Activated CD4-positive, alpha-beta T cell treated with anti-CD3 and anti-CD28 coated beads for 48 hours (primary cell): ENCODE results near the gene KEAP1.

Experiments used
- DNase-seq: peaks from one replicate; pipeline ENCODE4 v3.0.0-alpha.2; 2020

The KEAP1 gene

GRCh38 chr19:10521461-10522171, 18.5 kb upstream of the KEAP1 start:
- no peak for DNase-seq

DNA sequence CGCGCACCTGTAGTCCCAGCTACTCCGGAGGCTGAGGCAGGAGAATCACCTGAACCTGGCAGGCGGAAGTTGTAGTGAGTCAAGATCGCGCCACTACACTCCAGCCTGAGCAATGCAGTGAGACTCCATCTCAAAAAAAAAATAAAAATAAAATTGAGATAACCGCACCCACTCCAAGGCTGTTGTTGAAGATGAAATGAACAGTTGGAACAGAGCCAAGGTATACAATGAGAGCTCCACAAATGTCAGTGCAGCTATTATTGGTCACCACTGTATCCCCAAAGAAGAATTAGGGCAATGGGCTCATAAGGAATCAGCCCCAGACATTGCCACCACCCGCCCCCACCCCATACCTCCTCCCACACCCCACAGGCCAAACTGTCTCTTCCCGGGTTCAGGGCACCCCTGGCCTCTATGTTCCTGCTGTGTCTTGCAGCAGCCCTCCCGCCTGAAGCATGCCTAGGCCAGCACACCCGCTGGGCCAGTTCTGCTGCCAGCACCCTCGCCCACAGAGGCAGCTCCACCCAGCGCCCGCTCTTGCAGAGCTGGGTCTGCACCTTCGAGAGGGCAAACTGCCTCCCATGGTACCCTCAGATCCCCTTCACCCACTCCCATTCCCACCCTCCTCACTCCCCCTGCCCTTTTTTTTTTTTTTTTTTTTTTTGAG, 17.6 kb upstream of the KEAP1 start:
- no peak for DNase-seq

DNA sequence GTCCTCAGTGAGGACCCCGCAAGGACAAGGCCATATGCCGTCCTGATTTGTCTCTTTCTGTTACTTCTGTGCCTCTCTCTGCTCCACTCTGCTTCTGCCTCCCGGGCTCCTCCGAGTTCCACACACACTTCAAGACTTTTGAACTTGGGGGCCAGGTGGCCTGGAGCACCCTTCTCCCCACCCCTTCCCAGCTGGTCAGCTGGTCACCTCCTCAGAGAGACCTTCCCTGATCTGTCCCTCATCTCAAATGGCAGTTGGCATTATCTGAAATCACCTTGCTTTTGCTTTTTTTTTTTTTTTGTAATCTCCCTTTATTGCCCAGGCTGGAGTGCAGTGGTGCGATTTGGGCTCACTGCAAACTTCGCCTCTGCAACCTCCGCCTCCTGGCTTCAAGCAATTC, 16.3 kb upstream of the KEAP1 start:
- no peak for DNase-seq

GRCh38 chr19:10518444-10519361, 15.5 kb upstream of the KEAP1 start:
- no peak for DNase-seq

- peak; percentile 19 for DNase-seq
These were observed 14.7 kb upstream of the KEAP1 start for GRCh38 chr19:10517760-10518443.

GRCh38 chr19:10517361-10517759, 14.2 kb upstream of the KEAP1 start, which contains the start of gene S1PR5:
Gene S1PR5, minus strand, starts transcription at chr19:10517447. Its CDS starts 2,436 bp downstream, at chr19:10515011.
- no peak for DNase-seq

- DNase-seq = no peak
These were observed 13.6 kb upstream of the KEAP1 start for GRCh38 chr19:10516671-10517286.

- DNase-seq = no peak
These were observed 12.9 kb upstream of the KEAP1 start for GRCh38 chr19:10516064-10516385.

DNA sequence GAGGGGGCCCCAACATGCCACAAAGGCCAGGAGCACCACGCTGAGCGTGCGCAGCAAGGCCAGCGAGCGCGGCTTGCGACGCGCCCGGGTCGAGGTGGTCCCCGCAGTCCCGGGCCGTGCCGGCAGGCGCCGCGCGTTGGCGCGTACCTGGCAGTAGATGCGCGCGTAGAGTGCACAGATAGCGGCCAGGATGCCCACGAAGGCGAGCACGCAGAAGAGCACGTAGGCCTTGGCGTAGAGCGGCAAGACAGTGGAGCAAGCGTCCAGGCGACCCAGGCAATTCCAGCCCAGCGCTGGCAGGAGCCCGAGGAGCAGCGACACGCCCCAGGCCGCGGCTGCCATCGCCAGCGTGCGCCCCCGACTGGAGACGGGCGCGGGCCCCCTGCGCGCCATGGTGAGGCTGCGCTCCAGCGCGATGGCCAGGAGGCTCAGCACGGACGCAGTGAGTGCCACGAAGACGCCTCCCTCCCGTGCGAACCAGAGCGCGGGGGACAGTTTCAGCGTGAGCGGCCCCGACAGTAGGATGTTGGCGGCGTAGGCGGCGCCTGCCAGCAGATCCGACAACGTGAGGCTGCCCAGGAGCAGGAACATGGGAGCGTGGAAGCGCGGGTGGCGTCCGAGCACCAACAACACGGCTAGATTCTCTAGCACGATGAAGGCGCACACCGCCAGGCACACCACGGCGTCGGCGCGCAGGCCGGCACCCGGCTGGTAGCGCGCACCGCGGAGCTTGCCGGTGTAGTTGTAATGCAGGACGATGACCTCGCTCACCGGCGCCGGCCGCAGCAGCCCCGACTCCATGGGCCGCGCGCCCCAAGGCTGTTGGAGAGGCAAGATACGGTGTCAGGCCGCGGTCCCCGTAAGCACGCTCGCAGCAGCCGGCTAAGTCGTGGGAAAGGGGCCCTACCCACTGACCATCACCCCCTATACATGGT, 11.3 kb upstream of the KEAP1 start:
- DNase-seq = peak; percentile 64

- DNase-seq = no peak
These were observed 10.1 kb upstream of the KEAP1 start for GRCh38 chr19:10513223-10513622.

- DNase-seq = peak; percentile 70
These were observed 7.2 kb upstream of the KEAP1 start for GRCh38 chr19:10510301-10510802.

DNA sequence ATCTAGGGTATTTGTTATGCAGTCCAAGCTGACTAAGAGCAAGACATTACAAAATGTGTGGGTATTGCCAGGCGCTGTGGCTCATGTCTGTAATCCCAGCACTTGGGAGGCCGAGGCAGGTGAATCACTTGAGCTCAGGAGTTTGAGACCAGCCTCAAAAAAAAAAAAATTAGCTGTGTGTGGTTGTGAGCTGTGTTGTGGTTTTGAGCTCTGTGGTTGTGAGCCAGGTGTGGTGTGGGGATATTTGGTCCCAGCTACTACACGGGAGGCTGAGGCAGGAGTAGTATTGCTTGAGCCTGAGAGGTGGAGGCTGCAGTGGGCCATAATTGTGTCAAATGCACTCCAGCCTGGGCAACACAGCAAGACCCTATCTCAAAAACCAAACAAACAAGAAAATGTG, 5.6 kb upstream of the KEAP1 start:
- peak; percentile 71 for DNase-seq

GRCh38 chr19:10508036-10508435, 4.9 kb upstream of the KEAP1 start:
- no peak for DNase-seq

- peak; percentile 92 for DNase-seq
These were observed 2.5 kb upstream of the KEAP1 start for GRCh38 chr19:10505583-10506229.

DNA sequence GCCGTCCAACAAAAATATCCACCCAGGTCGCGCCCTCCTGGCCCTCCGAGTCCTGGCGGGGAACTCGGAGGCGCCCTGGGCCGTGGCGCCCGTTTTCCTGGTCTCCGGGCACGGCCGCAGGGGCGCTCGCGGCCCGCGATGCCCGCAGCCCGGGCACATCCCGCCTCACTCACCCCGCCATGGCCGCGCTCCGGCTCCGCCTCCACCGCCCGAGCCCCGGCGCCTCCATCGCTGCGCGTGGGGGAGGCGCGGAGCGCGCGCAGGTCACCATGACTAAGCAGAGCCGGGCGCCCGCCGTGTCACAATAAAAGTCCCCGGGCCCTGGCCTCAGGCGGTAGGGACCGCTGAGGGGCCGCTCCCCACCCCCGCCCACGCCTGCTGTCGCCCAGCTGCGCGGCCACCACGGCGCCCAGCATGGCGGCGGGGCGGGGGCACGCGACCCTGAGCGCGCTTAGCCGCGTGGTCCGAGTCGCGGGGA, 593 bp downstream of the KEAP1 start:
- peak; percentile 94 for DNase-seq

DNA sequence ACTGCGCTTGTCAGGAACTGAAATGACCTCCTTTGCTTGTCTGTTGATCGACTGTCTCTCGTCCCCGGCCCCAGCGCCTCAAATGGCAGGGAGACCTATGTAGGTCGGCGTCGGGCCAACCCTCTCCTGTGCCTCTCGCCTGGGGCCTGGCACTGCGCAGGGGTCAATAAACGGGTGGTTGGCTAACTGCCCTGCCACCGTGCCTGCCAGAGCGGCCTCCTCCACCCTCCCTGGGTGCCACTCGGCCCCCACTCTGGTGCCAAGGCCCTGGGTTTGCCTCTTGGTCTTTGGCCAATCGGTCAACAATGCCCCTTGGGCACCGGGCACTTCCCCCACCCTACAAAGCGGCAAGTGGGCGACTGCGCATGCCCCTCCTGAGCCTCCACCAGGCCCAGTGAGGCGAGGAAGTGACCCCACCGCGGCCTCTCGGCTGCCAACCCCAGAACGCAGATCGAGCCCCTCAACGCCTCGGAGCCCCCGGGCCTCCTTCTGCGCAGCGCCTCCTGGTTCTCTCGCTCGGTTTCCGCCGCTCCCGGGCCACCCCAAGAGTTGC, 1.1 kb downstream of the KEAP1 start:
- DNase-seq = peak; percentile 50

DNA sequence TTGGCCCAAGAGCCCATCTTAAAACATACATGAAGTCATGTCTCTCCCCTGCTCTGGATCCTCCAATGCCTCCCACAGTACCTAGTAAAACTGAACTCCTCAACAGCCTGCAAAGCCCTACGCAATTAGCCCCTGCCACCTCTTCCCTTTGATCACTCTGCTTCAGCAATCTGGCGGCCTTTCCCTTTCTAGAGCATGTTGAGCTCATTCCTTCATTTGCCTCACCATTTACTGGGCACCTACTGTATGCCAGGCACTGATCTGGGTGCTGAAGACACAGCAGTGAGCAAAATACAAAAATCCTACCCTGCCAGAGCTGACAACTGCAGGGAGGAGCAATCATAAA, 2.9 kb downstream of the KEAP1 start:
- no peak for DNase-seq

DNA sequence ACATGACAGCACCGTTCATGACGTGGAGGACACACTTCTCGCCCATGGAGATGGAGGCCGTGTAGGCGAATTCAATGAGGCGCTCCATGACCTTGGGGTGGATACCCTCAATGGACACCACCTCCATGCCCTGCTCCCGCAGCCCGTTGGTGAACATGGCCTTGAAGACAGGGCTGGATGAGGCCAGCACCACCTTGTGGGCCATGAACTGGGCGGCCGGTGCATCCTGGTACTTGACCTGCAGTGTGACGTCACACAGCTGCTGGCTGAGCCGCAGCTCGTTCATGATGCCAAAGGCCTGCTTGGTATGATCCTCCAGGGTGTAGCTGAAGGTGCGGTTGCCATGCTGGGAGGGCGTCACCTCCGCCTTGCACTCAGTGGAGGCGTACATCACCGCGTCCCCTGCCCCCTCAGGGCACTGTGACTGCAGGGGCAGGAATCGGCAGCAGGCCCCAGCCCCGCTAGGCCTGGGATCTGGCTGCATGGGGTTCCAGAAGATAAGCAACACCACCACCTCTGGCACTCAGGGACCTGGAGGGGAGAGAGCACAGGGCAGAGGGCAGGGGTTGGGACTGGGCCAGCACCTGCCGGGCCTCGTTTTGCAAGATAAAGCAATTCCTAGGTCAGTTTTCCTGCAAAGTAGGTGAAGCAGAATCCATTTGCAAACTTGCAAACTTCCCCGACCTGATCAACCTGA, 3.5 kb downstream of the KEAP1 start:
- no peak for DNase-seq

DNA sequence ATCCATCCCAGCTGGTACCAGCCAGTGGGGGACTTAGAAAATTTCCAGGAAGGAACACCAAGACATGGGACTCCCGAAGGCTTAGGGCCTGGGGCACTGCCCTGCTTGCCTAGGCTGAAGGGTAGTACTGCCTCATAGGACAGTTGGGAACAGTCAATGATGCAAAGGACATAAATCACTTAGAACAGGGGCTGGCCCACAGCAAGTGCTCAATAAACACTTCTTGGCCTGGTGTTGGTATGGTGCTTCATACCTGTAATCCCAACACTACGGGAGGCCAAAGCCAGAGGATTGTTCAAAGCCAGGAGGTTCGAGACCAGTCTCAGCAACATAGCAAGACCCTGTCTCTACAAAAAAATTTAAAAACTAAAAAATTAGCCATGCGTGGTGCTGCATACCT, 5.8 kb downstream of the KEAP1 start:
- DNase-seq = no peak
